Nephron (organoid): ENCODE data around the gene KIF20A.

ENCODE experiments used
- H3K27ac Mint-ChIP-seq, 3 experiments: 2 replicates each; pipeline ENCODE4 v1.8.0; 2020; ENCODE audit warnings: mixed read lengths in 3 of 3, mild to moderate bottlenecking in 2 of 3, moderate library complexity in 1 of 3
- H3K27me3 Mint-ChIP-seq: 2 replicates; pipeline ENCODE4 v1.8.0; 2021; ENCODE audit warnings: low read depth, mild to moderate bottlenecking, moderate library complexity, mixed read lengths
- H3K36me3 Mint-ChIP-seq: 2 replicates; pipeline ENCODE4 v1.8.0; 2020; ENCODE audit warnings: low read depth, mixed read lengths
- H3K4me1 Mint-ChIP-seq: 2 replicates; pipeline ENCODE4 v1.8.0; 2020; ENCODE audit warnings: mixed read lengths
- H3K4me3 Mint-ChIP-seq, 3 experiments: 2 replicates each; pipeline ENCODE4 v1.8.0; 2020; ENCODE audit warnings: mild to moderate bottlenecking in 3 of 3, mixed read lengths in 3 of 3, moderate library complexity in 2 of 3
- H3K9me3 Mint-ChIP-seq: 2 replicates; pipeline ENCODE4 v1.8.0; 2020; ENCODE audit warnings: mixed read lengths
- TF ChIP-seq, protein P1 (sequence below), 3 experiments: fragments of 200-600 bp; sonication (generic); IDR thresholded peaks; one replicate each; pipeline ENCODE4 v1.5.0; 2021; ENCODE audit warnings: antibody characterized with exemption in 3 of 3; ENCODE audit not compliant: unreplicated experiment in 3 of 3

The KIF20A gene

DNA sequence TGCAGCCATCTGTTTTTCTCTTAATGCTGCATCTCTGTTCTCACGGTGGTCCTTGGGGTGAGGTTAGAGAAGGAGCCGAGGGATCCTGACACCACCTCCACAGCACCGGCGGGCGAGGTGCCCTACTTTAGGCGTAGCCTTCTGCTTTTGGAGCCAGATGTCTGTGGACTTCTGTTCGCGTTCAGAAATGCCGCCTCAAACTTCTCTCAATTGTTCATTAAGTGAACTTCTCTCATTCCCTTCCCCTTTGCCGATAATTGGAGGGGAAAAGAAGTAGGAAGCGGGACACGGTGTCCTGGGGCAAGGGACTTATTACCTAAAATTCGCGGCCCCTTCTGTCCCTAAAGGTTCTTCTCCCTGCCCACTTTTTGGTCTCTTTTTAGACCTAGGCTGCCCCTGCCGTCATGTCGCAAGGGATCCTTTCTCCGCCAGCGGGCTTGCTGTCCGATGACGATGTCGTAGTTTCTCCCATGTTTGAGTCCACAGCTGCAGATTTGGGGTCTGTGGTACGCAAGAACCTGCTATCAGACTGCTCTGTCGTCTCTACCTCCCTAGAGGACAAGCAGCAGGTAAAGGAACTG lies 455 bp downstream of the KIF20A start:
- H3K36me3 Mint-ChIP-seq: peaks cover 34% of the 10 kb centered on the region

DNA sequence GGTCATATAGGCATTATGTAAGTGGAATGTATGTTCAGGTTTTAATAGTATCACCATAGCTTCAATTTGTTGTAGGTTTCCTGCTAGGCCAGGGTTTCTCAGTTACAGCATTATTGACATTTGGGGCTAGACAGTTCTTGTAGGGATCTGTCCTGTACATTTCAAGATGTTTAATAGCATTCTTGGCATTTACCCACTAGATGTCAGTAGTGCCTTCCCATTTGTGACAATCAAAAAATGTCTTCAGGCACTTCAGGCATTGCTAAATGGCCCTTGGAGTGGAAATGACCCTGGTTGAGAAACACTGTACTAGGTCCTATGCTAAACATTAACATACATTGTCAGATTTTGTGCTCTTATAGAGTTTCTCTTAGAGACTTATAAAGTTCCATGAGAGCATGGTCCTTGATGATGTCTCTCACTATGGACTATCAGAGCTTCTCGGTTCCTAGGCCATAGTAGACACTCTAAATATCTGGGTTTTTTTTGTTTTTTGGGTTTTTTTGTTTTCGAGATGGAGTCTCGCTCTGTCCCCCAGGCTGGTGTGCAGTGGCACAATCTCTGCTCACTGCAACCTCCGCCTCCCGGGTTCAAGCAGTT lies 1.4 kb downstream of the KIF20A start:
- H3K9me3 Mint-ChIP-seq: no peaks in the 10 kb centered on the region
- H3K4me1 Mint-ChIP-seq: peaks cover 10% of the 10 kb centered on the region
- H3K27me3 Mint-ChIP-seq: no peaks in the 10 kb centered on the region
- no peak overlapping the region for H3K4me3 Mint-ChIP-seq
- TF ChIP-seq, protein P1, sequence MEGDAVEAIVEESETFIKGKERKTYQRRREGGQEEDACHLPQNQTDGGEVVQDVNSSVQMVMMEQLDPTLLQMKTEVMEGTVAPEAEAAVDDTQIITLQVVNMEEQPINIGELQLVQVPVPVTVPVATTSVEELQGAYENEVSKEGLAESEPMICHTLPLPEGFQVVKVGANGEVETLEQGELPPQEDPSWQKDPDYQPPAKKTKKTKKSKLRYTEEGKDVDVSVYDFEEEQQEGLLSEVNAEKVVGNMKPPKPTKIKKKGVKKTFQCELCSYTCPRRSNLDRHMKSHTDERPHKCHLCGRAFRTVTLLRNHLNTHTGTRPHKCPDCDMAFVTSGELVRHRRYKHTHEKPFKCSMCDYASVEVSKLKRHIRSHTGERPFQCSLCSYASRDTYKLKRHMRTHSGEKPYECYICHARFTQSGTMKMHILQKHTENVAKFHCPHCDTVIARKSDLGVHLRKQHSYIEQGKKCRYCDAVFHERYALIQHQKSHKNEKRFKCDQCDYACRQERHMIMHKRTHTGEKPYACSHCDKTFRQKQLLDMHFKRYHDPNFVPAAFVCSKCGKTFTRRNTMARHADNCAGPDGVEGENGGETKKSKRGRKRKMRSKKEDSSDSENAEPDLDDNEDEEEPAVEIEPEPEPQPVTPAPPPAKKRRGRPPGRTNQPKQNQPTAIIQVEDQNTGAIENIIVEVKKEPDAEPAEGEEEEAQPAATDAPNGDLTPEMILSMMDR (IDR thresholded peaks at IDR 0.05; ENCODE audit: unreplicated experiment in 3 of 3): peak; percentile 8 to 58 (median 42)
- peaks cover 37% of the 10 kb centered on the region for H3K36me3 Mint-ChIP-seq
- H3K27ac Mint-ChIP-seq: peak overlapping the region in 1 of 3 experiments; percentile 57

More for the DNA sequence above, 455 bp downstream of the KIF20A start:
- Mint-ChIP-seq H3K9me3 (no peaks in the 10 kb centered on the region), H3K4me3 (no peak overlapping the region), H3K4me1 (peaks cover 10% of the 10 kb centered on the region), H3K27me3 (no peaks in the 10 kb centered on the region), H3K27ac (peak overlapping the region in 1 of 3 experiments; percentile 88)
- TF ChIP-seq, protein P1 (IDR thresholded peaks at IDR 0.05; ENCODE audit: unreplicated experiment in 3 of 3): no peak

DNA sequence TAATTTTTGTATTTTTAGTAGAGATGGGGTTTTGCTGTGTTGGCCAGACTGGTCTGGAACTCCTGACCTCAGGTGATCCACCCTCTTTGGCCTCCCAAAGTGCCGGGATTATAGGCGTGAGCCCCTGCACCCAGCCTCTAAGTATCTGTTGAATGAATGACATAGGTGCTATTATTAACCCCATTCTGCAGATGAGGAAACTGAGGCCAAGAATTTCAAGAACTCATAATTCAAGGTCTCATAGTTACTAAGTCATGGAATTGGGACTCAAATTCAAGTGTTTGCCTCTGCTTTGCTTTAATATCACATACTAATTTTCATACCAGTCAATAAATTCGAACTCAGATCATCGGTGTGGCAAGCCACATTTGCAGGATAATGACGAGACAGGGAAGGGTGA lies 1.9 kb downstream of the KIF20A start:
- peaks cover 41% of the 10 kb centered on the region for H3K36me3 Mint-ChIP-seq
- H3K4me1 Mint-ChIP-seq: peaks cover 10% of the 10 kb centered on the region
- TF ChIP-seq, protein P1 (IDR thresholded peaks at IDR 0.05; ENCODE audit: unreplicated experiment in 3 of 3): no peak
- no peak overlapping the region for H3K27ac Mint-ChIP-seq
- peak overlapping the region in 2 of 3 experiments; percentile 3 to 52 for H3K4me3 Mint-ChIP-seq
- H3K9me3 Mint-ChIP-seq: no peaks in the 10 kb centered on the region
- no peaks in the 10 kb centered on the region for H3K27me3 Mint-ChIP-seq

DNA sequence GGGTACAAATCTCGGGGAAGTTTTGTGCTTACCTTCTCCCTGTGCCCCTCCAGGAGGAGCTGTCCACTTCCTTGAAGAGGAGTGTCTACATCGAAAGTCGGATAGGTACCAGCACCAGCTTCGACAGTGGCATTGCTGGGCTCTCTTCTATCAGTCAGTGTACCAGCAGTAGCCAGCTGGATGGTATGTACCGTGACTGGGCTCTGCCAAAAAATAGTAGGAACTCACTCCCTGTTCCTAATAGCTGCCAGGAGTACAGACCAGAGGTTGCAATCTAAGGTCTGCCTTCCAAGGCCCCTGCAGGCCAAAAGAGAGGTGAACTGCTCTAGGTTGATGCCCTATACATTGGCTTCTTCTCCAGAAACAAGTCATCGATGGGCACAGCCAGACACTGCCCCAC lies 3.9 kb downstream of the KIF20A start:
- Mint-ChIP-seq H3K36me3 (peaks cover 58% of the 10 kb centered on the region), H3K4me1 (peaks cover 10% of the 10 kb centered on the region), H3K27ac (no peak overlapping the region), H3K9me3 (no peaks in the 10 kb centered on the region), H3K27me3 (no peaks in the 10 kb centered on the region), H3K4me3 (no peak overlapping the region)
- TF ChIP-seq, protein P1 (IDR thresholded peaks at IDR 0.05; ENCODE audit: unreplicated experiment in 3 of 3): no peak

DNA sequence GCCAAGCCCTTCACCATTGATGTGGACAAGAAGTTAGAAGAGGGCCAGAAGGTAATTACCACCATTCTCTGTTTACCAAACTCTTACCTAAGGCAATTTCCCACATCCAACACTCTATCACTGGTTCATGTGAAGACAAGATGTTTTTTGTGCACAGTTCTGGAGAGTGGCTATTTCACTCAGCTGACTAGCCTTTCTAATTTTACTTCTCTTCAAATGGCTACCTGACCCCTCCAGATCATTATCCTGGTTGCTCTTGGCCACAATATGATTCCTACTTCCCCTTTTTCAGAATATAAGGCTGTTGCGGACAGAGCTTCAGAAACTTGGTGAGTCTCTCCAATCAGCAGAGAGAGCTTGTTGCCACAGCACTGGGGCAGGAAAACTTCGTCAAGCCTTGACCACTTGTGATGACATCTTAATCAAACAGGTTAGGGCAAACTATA lies 7.1 kb downstream of the KIF20A start:
- TF ChIP-seq, protein P1 (IDR thresholded peaks at IDR 0.05; ENCODE audit: unreplicated experiment in 3 of 3): no peak
- Mint-ChIP-seq H3K9me3 (no peaks in the 10 kb centered on the region), H3K27ac (no peak overlapping the region)

DNA sequence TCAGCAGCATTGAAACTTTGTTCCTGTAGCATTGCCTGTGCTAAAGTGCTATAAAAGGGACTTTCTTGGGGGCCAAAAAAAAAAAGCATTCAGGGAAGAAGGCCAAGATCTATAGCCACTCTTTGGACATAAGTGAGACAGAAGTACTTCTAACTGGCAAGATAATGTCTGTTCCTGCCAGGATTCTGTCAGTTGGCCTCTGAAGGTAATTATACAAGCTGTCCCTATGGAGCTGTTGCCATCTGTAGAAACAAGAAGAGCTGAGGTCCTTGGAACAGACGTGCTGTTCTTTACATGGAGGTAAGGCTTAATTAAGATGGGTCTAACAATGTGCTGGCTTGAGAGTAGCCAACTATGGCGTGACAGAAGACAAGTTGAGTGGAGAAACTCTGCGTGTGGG lies 9.7 kb downstream of the KIF20A start:
- TF ChIP-seq, protein P1 (IDR thresholded peaks at IDR 0.05; ENCODE audit: unreplicated experiment in 3 of 3): no peak
- Mint-ChIP-seq H3K27me3 (no peaks in the 10 kb centered on the region), H3K4me3 (no peak overlapping the region), H3K4me1 (no peaks in the 10 kb centered on the region), H3K9me3 (no peaks in the 10 kb centered on the region), H3K36me3 (peaks cover 84% of the 10 kb centered on the region), H3K27ac (no peak overlapping the region)

More for the DNA sequence above, 7.1 kb downstream of the KIF20A start:
- Mint-ChIP-seq H3K36me3 (peaks cover 81% of the 10 kb centered on the region), H3K27me3 (no peaks in the 10 kb centered on the region), H3K4me1 (no peaks in the 10 kb centered on the region), H3K4me3 (no peak overlapping the region)
